Measurements from ENCODE around the gene PTPRM.
A peak's percentile ranks its signal among the peaks of the same experiment; 100 is the strongest.

PTPRM gene

GRCh38 chr18:7754258-7754657, 187.1 kb downstream of the PTPRM start:
- H3K27me3 ChIP-seq (ENCODE audit: insufficient read depth, low read length, poor library complexity, severe bottlenecking), result no peaks in the 10 kb centered on the region
- H2AFZ ChIP-seq (ENCODE audit: low read length), result no peak overlapping the region
- no peaks in the 10 kb centered on the region for H3K36me3 ChIP-seq (ENCODE audit: insufficient read depth, low read length)
- H3K4me1 ChIP-seq (ENCODE audit: insufficient read depth, low read length, poor library complexity, severe bottlenecking), result no peaks in the 10 kb centered on the region
- no peaks in the 10 kb centered on the region for H3K79me2 ChIP-seq (ENCODE audit: insufficient read depth, low read length)
- H3K4me2 ChIP-seq (ENCODE audit: low read depth, low read length, poor library complexity, severe bottlenecking), result no peak overlapping the region
- H3K9ac ChIP-seq (ENCODE audit: low read depth, low read length, poor library complexity, severe bottlenecking), result no peak overlapping the region
- H3K9me3 ChIP-seq (ENCODE audit: insufficient read depth, low read depth, low read length), result no peaks in the 10 kb centered on the region
- no peaks in the 10 kb centered on the region for H3F3A ChIP-seq (ENCODE audit: low read depth)
- no peaks in the 10 kb centered on the region for H4K20me1 ChIP-seq (ENCODE audit: insufficient read depth, low read length, poor library complexity, severe bottlenecking)
- no peak overlapping the region for H3K4me3 ChIP-seq (ENCODE audit: low read length, poor library complexity, severe bottlenecking)
- no peaks in the 10 kb centered on the region for H3K9me2 ChIP-seq (replicated peaks; ENCODE audit: low read depth, low read length)
- TF ChIP-seq CTCF (conservative IDR thresholded peaks at IDR 0.05; ENCODE audit: low read length), result no peak
- no peak for TF ChIP-seq EZH2phosphoT487 (IDR thresholded peaks at IDR 0.05; ENCODE audit: borderline replicate concordance)

GRCh38 chr18:7754725-7755181, 187.6 kb downstream of the PTPRM start:
- Histone ChIP-seq H3K9me2 (replicated peaks; ENCODE audit: low read depth, low read length) (no peaks in the 10 kb centered on the region), H4K20me1 (ENCODE audit: insufficient read depth, low read length, poor library complexity, severe bottlenecking) (no peaks in the 10 kb centered on the region), H3K9me3 (ENCODE audit: insufficient read depth, low read depth, low read length) (no peaks in the 10 kb centered on the region), H3K4me1 (ENCODE audit: insufficient read depth, low read length, poor library complexity, severe bottlenecking) (no peaks in the 10 kb centered on the region), H2AFZ (ENCODE audit: low read length) (no peak overlapping the region), H3F3A (ENCODE audit: low read depth) (no peaks in the 10 kb centered on the region), H3K4me3 (ENCODE audit: low read length, poor library complexity, severe bottlenecking) (no peak overlapping the region), H3K27me3 (ENCODE audit: insufficient read depth, low read length, poor library complexity, severe bottlenecking) (no peaks in the 10 kb centered on the region), H3K36me3 (ENCODE audit: insufficient read depth, low read length) (no peaks in the 10 kb centered on the region), H3K4me2 (ENCODE audit: low read depth, low read length, poor library complexity, severe bottlenecking) (no peak overlapping the region), H3K9ac (ENCODE audit: low read depth, low read length, poor library complexity, severe bottlenecking) (no peak overlapping the region), H3K79me2 (ENCODE audit: insufficient read depth, low read length) (no peaks in the 10 kb centered on the region)
- TF ChIP-seq CTCF (conservative IDR thresholded peaks at IDR 0.05; ENCODE audit: low read length), result no peak

GRCh38 chr18:7755753-7756475, 188.8 kb downstream of the PTPRM start:
- no peaks in the 10 kb centered on the region for H3K27me3 ChIP-seq (ENCODE audit: insufficient read depth, low read length, poor library complexity, severe bottlenecking)
- no peaks in the 10 kb centered on the region for H4K20me1 ChIP-seq (ENCODE audit: insufficient read depth, low read length, poor library complexity, severe bottlenecking)
- H3K4me1 ChIP-seq (ENCODE audit: insufficient read depth, low read length, poor library complexity, severe bottlenecking), result no peaks in the 10 kb centered on the region
- H3K4me2 ChIP-seq (ENCODE audit: low read depth, low read length, poor library complexity, severe bottlenecking), result no peak overlapping the region
- no peaks in the 10 kb centered on the region for H3K9me3 ChIP-seq (ENCODE audit: insufficient read depth, low read depth, low read length)
- no peaks in the 10 kb centered on the region for H3K79me2 ChIP-seq (ENCODE audit: insufficient read depth, low read length)
- no peak overlapping the region for H3K9ac ChIP-seq (ENCODE audit: low read depth, low read length, poor library complexity, severe bottlenecking)
- no peaks in the 10 kb centered on the region for H3K36me3 ChIP-seq (ENCODE audit: insufficient read depth, low read length)
- no peak overlapping the region for H2AFZ ChIP-seq (ENCODE audit: low read length)
- TF ChIP-seq CTCF (conservative IDR thresholded peaks at IDR 0.05; ENCODE audit: low read length) (peak; percentile 31), EZH2phosphoT487 (IDR thresholded peaks at IDR 0.05; ENCODE audit: borderline replicate concordance) (no peak)
- H3F3A ChIP-seq (ENCODE audit: low read depth), result no peaks in the 10 kb centered on the region
- no peak overlapping the region for H3K4me3 ChIP-seq (ENCODE audit: low read length, poor library complexity, severe bottlenecking)
- H3K9me2 ChIP-seq (replicated peaks; ENCODE audit: low read depth, low read length), result no peaks in the 10 kb centered on the region

All from Loucy (cell line).